Brain microvascular endothelial cell (primary cell): ENCODE measurements around the gene TTPAL.

Source experiments
- DNase-seq: peaks from one replicate; pipeline ENCODE4 v3.0.0-alpha.2; 2020
- H3K27ac ChIP-seq: fragments of 250-450 bp; sonication (Bioruptor Pico); 2 replicates; pipeline ENCODE4 v1.5.1; 2020; ENCODE audit warnings: mild to moderate bottlenecking, moderate library complexity
- H3K27me3 ChIP-seq: fragments of 250-450 bp; sonication (Bioruptor Pico); replicated peaks from 2 replicates; pipeline ENCODE4 v1.5.1; 2020; ENCODE audit warnings: mild to moderate bottlenecking
- H3K36me3 ChIP-seq: fragments of 250-450 bp; sonication (Bioruptor Pico); replicated peaks from 2 replicates; pipeline ENCODE4 v1.5.1; 2020; ENCODE audit warnings: mild to moderate bottlenecking
- H3K4me3 ChIP-seq: 2 replicates; pipeline ENCODE4 v1.5.1; 2011; ENCODE audit warnings: low read depth, mild to moderate bottlenecking, control low read depth, low read length, moderate library complexity
- CTCF ChIP-seq: IDR thresholded peaks from 2 replicates; pipeline ENCODE4 v1.5.1; 2011; ENCODE audit warnings: low read depth, mild to moderate bottlenecking, moderate library complexity, low read length, control low read depth, inconsistent platforms; ENCODE audit errors: missing control alignments
- in situ Hi-C: cut with HindIII; loops from 2 replicates; pipeline ENCODE4 v1.10.0; 2017; ENCODE audit warnings: low sequenced_read_pairs, low pct_ligation_motif_present

Gene TTPAL

GRCh38 chr20:44494266-44494665 lies 18.6 kb downstream of the TTPAL start:
- peak; percentile 21 for TF ChIP-seq CTCF
- H3K27me3 ChIP-seq = no peaks in the 10 kb centered on the region
- in situ Hi-C loops = no loop called here
- peak; percentile 65 for DNase-seq
- H3K4me3 ChIP-seq = no peak overlapping the region
- peak overlapping the region; percentile 100 for H3K27ac ChIP-seq
- peaks cover 37% of the 10 kb centered on the region for H3K36me3 ChIP-seq

GRCh38 chr20:44494681-44495080 lies 19.0 kb downstream of the TTPAL start:
- Histone ChIP-seq H3K36me3 (peaks cover 36% of the 10 kb centered on the region), H3K27me3 (no peaks in the 10 kb centered on the region), H3K27ac (peak overlapping the region; percentile 100), H3K4me3 (no peak overlapping the region)
- in situ Hi-C loops = no loop called here
- TF ChIP-seq CTCF = no peak
- peak; percentile 28 for DNase-seq

GRCh38 chr20:44495257-44495656 lies 19.6 kb downstream of the TTPAL start:
- Histone ChIP-seq H3K27ac (peak overlapping the region; percentile 100), H3K36me3 (peaks cover 34% of the 10 kb centered on the region), H3K27me3 (no peaks in the 10 kb centered on the region), H3K4me3 (no peak overlapping the region)
- in situ Hi-C loops = no loop called here
- peak; percentile 52 for DNase-seq
- TF ChIP-seq CTCF = no peak

- Histone ChIP-seq H3K27me3 (no peaks in the 10 kb centered on the region), H3K27ac (peak overlapping the region; percentile 100), H3K4me3 (no peak overlapping the region), H3K36me3 (peaks cover 37% of the 10 kb centered on the region)
- in situ Hi-C loops = no loop called here
- TF ChIP-seq CTCF = no peak
- peak; percentile 97 for DNase-seq
Observed at GRCh38 chr20:44495802-44496481, 20.3 kb downstream of the TTPAL start.

- DNase-seq = peak; percentile 82
- peaks cover 43% of the 10 kb centered on the region for H3K36me3 ChIP-seq
- in situ Hi-C loops = no loop called here
Observed at GRCh38 chr20:44496976-44497375, 21.3 kb downstream of the TTPAL start.

More at GRCh38 chr20:44496976-44497375, 21.3 kb downstream of the TTPAL start:
- Histone ChIP-seq H3K4me3 (no peak overlapping the region), H3K27me3 (no peaks in the 10 kb centered on the region), H3K27ac (peak overlapping the region; percentile 100)
- no peak for TF ChIP-seq CTCF
